OCI-LY1 (cell line): ENCODE data around the gene SMIM30.

Experiments used
- H2AFZ ChIP-seq: fragments of 200-600 bp; sonication (generic), shearing (Covaris generic); 2 replicates; pipeline ENCODE4 v1.6.0; 2014; ENCODE audit warnings: antibody characterized with exemption, mild to moderate bottlenecking, low read length
- H3F3A ChIP-seq: fragments of 200-600 bp; sonication (generic), shearing (Covaris generic); 2 replicates; pipeline ENCODE4 v1.6.0; 2014; ENCODE audit warnings: mild to moderate bottlenecking, antibody characterized with exemption, low read length, moderate library complexity; ENCODE audit not compliant: insufficient read depth
- H3K27ac ChIP-seq: fragments of 200-600 bp; sonication (generic); 2 replicates; pipeline ENCODE4 v1.5.1; 2014; ENCODE audit warnings: low read length, mixed run types, mild to moderate bottlenecking, low read depth; ENCODE audit not compliant: poor library complexity, severe bottlenecking
- H3K27me3 ChIP-seq: fragments of 200-600 bp; sonication (generic); 2 replicates; pipeline ENCODE4 v1.6.0; 2014; ENCODE audit warnings: antibody characterized with exemption, mild to moderate bottlenecking, low read length, moderate library complexity; ENCODE audit not compliant: insufficient read depth
- H3K36me3 ChIP-seq: fragments of 200-600 bp; sonication (generic); 2 replicates; pipeline ENCODE4 v1.6.1; 2014; ENCODE audit warnings: mild to moderate bottlenecking, antibody characterized with exemption, low read length, moderate library complexity, mixed read lengths; ENCODE audit not compliant: insufficient read depth
- H3K4me1 ChIP-seq: fragments of 200-600 bp; sonication (generic); 2 replicates; pipeline ENCODE4 v1.5.1; 2014; ENCODE audit warnings: mild to moderate bottlenecking, low read length, moderate library complexity; ENCODE audit not compliant: insufficient read depth, severe bottlenecking
- H3K4me2 ChIP-seq: fragments of 200-600 bp; sonication (generic), shearing (Covaris generic); 2 replicates; pipeline ENCODE4 v1.6.1; 2014; ENCODE audit warnings: low read length
- H3K4me3 ChIP-seq: fragments of 200-600 bp; sonication (generic); 2 replicates; pipeline ENCODE4 v1.5.1; 2014; ENCODE audit warnings: low read length, low read depth, mild to moderate bottlenecking, mixed read lengths; ENCODE audit not compliant: poor library complexity, severe bottlenecking
- H3K79me2 ChIP-seq: fragments of 200-600 bp; shearing (Covaris generic); 2 replicates; pipeline ENCODE4 v1.6.1; 2016; ENCODE audit warnings: mixed run types, low read length, mixed read lengths; ENCODE audit not compliant: insufficient read depth
- H3K9ac ChIP-seq: fragments of 200-600 bp; sonication (generic), shearing (Covaris generic); 2 replicates; pipeline ENCODE4 v1.6.1; 2014; ENCODE audit warnings: mild to moderate bottlenecking, low read length, mixed read lengths
- H3K9me2 ChIP-seq: fragments of 200-600 bp; sonication (generic), shearing (Covaris generic); 2 replicates; pipeline ENCODE4 v1.6.1; 2014; ENCODE audit warnings: low read depth, mild to moderate bottlenecking, low read length, mixed read lengths
- H3K9me3 ChIP-seq: fragments of 200-600 bp; shearing (Covaris generic); 2 replicates; pipeline ENCODE4 v1.6.1; 2014; ENCODE audit warnings: low read length, mixed read lengths
- H4K20me1 ChIP-seq: fragments of 200-600 bp; sonication (generic), shearing (Covaris generic); 2 replicates; pipeline ENCODE4 v1.6.0; 2016; ENCODE audit warnings: mild to moderate bottlenecking, low read length; ENCODE audit not compliant: insufficient read depth
- EZH2 ChIP-seq: fragments of 200-600 bp; sonication (generic), shearing (Covaris generic); IDR thresholded peaks from 2 replicates; pipeline ENCODE4 v1.8.0; 2017; ENCODE audit warnings: borderline replicate concordance, mixed run types, mild to moderate bottlenecking, antibody characterized with exemption, low read length, moderate library complexity, mixed read lengths
- TF ChIP-seq, protein P1 (sequence below): fragments of 200-600 bp; sonication (generic), shearing (Covaris generic); IDR thresholded peaks from 2 replicates; pipeline ENCODE4 v1.5.1; 2017; ENCODE audit warnings: mild to moderate bottlenecking, antibody characterized with exemption, low read length, moderate library complexity, mixed read lengths

Gene SMIM30

GRCh38 chr7:113141803-113142202, 23.4 kb upstream of the SMIM30 start:
- no peaks in the 10 kb centered on the region for H3K79me2 ChIP-seq
- peak overlapping the region; percentile 90 for H3K27ac ChIP-seq
- no peaks in the 10 kb centered on the region for H3K9me3 ChIP-seq
- no peak overlapping the region for H3K4me3 ChIP-seq
- peaks cover 48% of the 10 kb centered on the region for H3K4me1 ChIP-seq
- no peaks in the 10 kb centered on the region for H3K9me2 ChIP-seq
- peak overlapping the region; percentile 34 for H3K9ac ChIP-seq
- H3F3A ChIP-seq, result no peaks in the 10 kb centered on the region
- no peaks in the 10 kb centered on the region for H4K20me1 ChIP-seq
- TF ChIP-seq, protein P1, sequence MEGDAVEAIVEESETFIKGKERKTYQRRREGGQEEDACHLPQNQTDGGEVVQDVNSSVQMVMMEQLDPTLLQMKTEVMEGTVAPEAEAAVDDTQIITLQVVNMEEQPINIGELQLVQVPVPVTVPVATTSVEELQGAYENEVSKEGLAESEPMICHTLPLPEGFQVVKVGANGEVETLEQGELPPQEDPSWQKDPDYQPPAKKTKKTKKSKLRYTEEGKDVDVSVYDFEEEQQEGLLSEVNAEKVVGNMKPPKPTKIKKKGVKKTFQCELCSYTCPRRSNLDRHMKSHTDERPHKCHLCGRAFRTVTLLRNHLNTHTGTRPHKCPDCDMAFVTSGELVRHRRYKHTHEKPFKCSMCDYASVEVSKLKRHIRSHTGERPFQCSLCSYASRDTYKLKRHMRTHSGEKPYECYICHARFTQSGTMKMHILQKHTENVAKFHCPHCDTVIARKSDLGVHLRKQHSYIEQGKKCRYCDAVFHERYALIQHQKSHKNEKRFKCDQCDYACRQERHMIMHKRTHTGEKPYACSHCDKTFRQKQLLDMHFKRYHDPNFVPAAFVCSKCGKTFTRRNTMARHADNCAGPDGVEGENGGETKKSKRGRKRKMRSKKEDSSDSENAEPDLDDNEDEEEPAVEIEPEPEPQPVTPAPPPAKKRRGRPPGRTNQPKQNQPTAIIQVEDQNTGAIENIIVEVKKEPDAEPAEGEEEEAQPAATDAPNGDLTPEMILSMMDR, result no peak
- TF ChIP-seq EZH2, result no peak
- no peaks in the 10 kb centered on the region for H3K36me3 ChIP-seq
- H3K27me3 ChIP-seq, result no peaks in the 10 kb centered on the region
- peak overlapping the region; percentile 30 for H3K4me2 ChIP-seq
- no peak overlapping the region for H2AFZ ChIP-seq

- Histone ChIP-seq H3K4me3 (no peak overlapping the region), H3K4me1 (peaks cover 48% of the 10 kb centered on the region), H3K4me2 (no peak overlapping the region), H3K27ac (peak overlapping the region; percentile 90), H3K36me3 (no peaks in the 10 kb centered on the region), H3K9me2 (no peaks in the 10 kb centered on the region), H3F3A (no peaks in the 10 kb centered on the region), H3K9ac (no peak overlapping the region), H4K20me1 (no peaks in the 10 kb centered on the region), H2AFZ (no peak overlapping the region), H3K27me3 (no peaks in the 10 kb centered on the region), H3K9me3 (no peaks in the 10 kb centered on the region), H3K79me2 (no peaks in the 10 kb centered on the region)
- TF ChIP-seq EZH2, result no peak
- TF ChIP-seq, protein P1, result no peak
Observed at GRCh38 chr7:113140956-113141355, 22.6 kb upstream of the SMIM30 start.

GRCh38 chr7:113137241-113137640, 18.9 kb upstream of the SMIM30 start:
- Histone ChIP-seq H2AFZ (0 out of 2 replicates have a peak overlapping the region, but pooled peaks have one; percentile 15), H3K27me3 (no peaks in the 10 kb centered on the region), H3K27ac (no peak overlapping the region), H3K4me3 (no peak overlapping the region), H3K79me2 (no peaks in the 10 kb centered on the region), H3K9ac (no peak overlapping the region), H3K36me3 (no peaks in the 10 kb centered on the region), H3F3A (no peaks in the 10 kb centered on the region), H3K4me1 (peaks cover 16% of the 10 kb centered on the region), H3K9me3 (no peaks in the 10 kb centered on the region), H3K9me2 (no peaks in the 10 kb centered on the region), H4K20me1 (no peaks in the 10 kb centered on the region), H3K4me2 (no peak overlapping the region)
- TF ChIP-seq EZH2, result no peak
- TF ChIP-seq, protein P1, result no peak
